CMK (cell line): Measurements from ENCODE around the gene ARFGEF2.
"Not testable (repeated sequence)": the region's sequence is repeated elsewhere in the genome, so short reads cannot be mapped to it uniquely, and the experiment has no call there.

ENCODE experiments used
- DNase-seq: peaks from one replicate; pipeline ENCODE4 v3.0.0-alpha.2; 2010; ENCODE audit warnings: low read depth

Gene ARFGEF2

DNA sequence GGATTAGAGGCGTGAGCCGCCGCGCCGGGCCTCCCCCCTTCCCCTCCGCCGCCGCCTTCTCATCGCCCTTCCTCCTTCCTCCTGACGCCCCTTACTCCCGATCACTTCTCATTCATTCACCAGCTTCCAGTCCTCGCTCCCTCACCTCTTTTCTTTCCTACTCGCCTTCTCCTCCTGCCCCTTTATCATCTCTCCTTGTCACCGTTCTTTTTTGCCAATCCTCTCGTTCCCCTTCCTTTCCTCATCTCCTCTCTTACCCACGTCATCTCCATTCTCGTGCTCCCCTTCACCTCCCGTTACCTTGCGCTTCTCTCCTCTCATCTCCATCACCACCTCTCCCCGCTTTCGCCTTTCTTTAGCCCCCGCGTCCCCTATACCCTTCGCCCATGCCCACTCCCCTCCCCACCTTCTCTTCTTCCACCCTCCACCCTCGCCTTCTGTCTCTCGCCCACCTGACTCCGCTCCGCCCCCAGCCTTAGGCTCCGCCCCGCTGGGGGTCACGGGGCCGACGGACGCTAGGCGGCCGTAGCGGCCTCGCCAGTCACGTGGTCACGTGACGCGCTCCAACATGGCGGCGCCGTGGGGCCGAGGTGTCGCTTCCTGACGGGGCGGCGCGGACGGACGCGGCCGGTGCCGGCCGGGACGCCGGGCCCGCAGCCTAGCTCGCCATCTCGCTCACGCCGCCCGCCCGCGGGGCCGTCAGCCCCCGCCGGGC is at the start of gene ARFGEF2:
ARFGEF2 (plus strand) TSS at position 544 of the 715 bp plus-strand sequence. CDS start 179 bp downstream, outside the sequence.
- peak; percentile 84 for DNase-seq

- DNase-seq, result no peak
Measured at GRCh38 chr20:48875233-48875913, 46.1 kb upstream of the ARFGEF2 start.

GRCh38 chr20:48875914-48876240 is 45.6 kb upstream of the ARFGEF2 start:
- no peak for DNase-seq

DNA sequence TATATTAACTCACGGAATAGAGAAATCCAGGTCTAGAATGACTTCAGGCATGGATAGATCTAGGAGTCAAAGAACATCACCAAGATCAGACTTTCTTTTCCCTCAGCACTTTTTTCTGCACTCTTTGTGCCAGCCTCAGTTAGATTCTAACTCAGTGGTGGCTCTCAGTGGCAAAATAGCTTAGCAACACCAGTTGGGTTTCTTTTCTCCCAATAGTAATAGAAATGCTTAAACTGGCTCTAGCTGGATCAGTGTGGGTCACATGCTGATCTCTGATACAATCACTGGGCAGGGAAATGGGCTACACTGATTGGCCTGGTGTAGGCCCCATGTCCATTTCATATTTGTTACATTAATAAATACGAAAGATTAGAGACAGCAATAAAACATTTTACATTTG is 44.2 kb upstream of the ARFGEF2 start:
- DNase-seq, result no peak

GRCh38 chr20:48878534-48879248 is 42.8 kb upstream of the ARFGEF2 start:
- DNase-seq, result no peak

GRCh38 chr20:48879612-48880245 is 41.8 kb upstream of the ARFGEF2 start:
- no peak for DNase-seq

DNA sequence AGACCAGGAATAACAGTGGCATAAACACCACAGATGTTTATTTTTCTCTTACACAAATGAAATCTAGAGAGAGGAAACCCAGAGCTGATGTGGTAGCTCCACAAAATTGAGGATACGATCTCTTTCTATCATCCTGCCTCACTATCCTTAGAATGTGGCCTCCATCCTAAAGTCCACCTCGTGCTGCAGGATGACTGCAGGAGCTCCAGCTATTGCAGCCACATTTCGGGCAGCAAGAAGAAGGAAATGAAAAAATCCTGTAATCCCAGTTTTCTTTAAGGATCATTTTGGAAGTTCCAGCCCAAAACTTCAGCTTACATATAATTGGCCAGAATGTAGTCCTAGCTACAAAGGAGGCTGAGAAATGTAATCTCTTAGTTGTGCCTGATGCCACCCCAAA is 41.2 kb upstream of the ARFGEF2 start:
- DNase-seq, result no peak

DNA sequence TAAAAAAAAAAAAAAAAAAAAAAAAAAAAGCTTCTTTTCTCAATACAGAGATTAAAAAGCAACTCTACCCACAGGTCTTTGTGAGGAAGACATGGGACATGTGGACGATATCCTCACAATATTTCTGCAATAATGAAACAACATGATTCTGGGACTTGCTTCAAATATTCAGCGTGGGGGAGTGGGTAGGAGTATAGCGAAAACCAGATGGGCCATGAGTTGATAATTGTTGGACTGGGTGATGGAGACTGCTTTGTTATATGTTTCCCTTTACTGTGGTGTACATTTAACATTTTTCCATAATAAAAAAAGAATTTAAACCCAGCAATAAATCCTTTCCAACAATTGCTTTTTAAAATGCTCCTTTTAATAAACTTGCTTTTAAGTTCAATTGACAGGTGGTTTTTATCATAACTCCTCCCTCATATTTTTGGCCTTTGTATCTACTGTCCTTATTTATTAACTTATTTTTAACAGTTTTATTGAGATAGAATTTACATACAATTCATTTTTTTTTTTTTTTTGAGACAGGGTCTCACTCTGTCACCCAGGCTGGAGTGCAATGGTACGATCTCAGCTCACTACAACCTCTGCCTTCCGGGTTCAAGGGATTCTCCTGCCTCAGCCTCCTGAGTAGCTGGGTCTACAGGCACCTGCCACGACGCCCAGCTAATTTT is 40.4 kb upstream of the ARFGEF2 start:
- DNase-seq, result no peak

DNA sequence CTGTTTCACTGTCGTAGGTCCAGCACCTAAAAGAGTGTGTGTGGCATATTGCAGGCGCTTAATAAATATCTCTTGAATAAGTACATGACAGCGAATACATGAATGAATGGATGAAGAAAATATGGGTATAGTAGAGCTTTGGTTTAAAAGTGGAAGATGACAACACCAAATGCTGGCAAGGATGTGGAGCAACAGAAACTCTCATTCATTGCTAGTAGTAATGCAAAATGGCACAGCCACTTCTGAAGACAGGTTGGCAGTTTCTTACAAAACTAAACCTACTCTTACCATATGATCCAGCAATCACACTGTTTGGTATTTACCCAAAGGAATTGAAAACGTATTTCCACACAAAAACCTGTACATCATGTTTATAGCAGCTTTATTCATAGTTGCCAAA is 36.3 kb upstream of the ARFGEF2 start:
- DNase-seq, result no peak

DNA sequence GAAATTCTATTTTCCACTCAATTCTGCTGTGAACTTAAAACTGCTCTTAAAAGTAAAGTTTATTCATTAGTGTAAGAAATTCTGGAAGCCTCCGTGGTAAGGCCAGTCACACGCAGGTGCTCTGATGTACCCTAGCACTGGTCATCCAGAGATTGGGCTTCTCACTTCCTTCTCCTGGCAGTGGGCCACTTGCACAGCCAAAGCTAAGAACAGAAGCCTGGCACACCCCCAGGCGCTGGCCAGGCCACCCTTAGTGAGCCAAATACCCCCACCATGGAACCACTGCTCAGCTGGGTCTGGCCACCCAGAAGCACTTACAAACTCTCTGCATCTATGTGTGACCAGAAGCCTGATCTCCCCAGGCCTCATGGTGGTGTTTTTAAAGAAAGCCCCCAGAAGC is 35.3 kb upstream of the ARFGEF2 start:
- DNase-seq, result no peak

DNA sequence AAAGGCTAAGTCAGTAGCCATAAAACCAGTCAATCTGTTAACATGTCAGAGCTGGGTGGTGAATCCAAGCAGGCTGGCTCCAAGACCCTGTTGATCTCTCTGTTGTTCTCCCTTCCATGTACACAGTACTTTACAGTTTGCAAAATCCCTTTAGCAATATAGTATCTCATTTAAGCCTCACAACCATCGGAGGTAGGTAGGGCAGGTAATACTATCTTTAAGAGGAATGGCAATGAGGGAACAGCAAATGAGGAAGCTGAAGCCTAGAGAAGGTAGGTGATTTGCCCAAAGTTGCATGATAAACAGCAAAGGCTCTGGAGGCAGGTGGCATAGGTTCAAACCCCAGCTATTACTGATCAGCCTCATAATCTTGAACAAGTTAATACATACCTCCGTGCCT is 34.7 kb upstream of the ARFGEF2 start:
- no peak for DNase-seq

DNA sequence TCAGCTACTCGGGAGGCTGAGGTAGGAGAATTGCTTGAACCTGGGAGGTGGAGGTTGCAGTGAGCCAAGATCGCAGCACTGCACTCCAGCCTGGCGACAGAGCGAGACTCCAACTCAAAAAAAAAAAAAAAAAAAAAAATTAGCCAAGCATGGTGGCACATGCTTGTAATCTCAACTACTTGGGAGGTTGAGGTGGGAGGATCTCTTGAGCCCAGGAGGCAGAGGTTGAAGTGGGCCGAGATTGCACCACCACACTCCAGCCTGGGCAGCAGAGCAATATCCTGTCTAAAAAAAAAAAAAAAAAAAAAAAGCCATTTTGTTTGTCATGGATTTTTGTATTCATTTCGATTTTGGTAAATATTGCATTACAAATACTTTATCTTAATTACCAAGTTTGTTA is 33.0 kb upstream of the ARFGEF2 start:
- not testable (repeated sequence) for DNase-seq

- DNase-seq, result no peak
Measured at GRCh38 chr20:48889140-48889790, 32.2 kb upstream of the ARFGEF2 start.

DNA sequence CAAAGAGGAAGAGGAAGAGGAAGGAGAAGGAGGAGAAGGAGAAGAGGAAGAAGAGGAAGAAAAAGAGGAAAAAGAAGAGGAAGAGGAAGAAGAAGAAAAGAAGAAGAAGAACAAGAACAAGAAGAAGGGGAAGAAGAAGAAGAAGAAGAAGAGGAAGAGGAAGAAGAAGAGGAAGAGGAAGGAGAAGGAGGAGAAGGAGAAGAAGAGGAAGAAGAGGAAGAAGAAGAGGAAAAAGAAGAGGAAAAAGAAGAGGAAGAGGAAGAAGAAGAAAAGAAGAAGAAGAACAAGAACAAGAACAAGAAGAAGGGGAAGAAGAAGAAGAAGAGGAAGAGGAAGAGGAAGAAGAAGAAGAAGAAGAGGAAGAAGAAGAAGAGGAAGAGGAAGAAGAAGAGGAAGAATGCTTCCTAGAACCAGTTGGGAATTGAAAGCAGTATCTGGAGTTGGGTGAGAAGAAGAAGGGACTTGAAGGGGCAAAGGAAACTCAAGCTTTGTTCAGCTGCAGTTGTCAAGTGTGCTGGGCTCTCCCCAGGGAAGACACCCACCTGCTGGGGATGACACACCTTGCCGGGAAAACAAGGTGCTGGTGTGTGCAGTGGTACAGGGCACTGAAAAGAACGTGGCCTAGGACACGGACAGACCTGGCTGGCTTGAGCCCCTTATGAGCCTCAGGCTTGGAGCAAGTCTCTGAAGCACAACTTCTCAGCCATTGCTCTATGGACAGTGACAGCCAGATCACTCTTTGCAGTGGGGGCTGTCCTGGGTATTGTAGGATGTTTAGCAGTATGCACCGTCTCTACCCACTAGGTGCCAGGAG is 30.1 kb upstream of the ARFGEF2 start:
- no peak for DNase-seq

- no peak for DNase-seq
Measured at GRCh38 chr20:48892049-48892470, 29.5 kb upstream of the ARFGEF2 start.

DNA sequence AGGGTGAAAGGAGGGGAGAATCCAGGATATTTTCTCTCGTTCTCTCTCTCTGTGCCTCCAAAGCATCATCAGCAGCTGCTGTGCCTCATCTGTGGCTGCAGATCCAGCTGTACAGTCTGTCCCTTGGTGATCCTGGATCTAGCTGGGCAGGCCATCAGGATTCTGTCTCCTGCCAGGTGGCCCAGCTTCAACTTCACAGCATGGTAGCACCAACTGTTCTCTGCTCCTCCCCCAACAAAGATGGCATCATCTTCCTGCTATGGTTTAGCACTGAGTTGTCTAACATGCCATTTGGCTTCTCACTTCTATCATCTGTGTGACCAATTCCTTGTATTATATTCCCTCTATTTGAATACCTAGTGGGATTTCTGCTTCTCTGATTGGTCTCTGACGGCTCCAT is 28.6 kb upstream of the ARFGEF2 start:
- no peak for DNase-seq

DNA sequence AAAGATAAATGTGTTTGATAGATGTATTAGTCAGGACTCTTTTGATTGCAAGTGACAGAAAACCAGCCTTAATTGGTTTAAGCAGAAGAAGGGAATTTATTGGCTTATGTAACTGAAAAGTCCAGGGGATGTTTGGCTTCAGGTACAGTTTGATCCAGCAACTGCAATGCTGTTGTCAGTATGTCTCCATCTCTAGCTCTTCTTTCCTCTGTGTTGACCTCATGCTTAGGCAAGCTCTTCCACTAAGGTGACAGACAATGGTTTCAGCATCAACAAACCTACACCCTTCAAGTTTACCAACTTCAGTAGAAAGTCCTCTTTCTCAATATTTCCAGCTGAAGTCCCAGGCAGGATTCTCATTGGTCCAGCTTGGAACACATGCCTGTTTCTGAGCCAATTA is 28.1 kb upstream of the ARFGEF2 start:
- no peak for DNase-seq

DNA sequence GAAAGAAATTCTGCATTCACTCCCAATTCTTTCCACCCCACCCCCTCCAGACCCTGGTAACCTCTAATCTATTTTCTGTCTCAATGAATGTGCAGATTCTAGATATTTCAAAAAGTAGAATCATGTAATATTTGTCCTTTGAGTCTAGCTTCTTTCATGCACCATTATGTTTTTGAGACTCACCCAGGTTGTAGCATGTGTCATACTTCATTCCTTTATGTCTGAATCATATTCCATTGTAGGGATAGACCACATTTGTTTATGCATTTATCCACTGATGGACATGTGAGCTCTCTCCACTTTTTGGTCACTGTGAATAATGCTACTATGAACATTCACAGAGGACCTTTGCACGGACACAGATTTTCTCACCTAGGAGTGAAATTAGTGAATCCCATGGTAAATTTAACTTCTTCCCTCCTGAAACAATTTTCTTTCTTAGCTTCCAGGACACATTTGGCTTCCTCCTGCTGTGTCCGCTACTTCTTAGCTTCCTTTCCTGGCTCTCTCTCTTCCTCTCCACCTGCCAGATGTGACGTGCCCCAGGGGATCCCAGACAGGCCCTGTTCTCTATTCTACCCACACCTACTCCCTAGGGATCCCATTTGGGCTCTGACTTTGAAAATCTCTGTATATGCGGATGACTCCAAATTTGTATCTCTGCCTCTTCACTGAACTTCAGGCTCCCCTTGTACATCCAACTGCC is 24.1 kb upstream of the ARFGEF2 start:
- no peak for DNase-seq

- no peak for DNase-seq
Measured at GRCh38 chr20:48898210-48898609, 23.3 kb upstream of the ARFGEF2 start.

DNA sequence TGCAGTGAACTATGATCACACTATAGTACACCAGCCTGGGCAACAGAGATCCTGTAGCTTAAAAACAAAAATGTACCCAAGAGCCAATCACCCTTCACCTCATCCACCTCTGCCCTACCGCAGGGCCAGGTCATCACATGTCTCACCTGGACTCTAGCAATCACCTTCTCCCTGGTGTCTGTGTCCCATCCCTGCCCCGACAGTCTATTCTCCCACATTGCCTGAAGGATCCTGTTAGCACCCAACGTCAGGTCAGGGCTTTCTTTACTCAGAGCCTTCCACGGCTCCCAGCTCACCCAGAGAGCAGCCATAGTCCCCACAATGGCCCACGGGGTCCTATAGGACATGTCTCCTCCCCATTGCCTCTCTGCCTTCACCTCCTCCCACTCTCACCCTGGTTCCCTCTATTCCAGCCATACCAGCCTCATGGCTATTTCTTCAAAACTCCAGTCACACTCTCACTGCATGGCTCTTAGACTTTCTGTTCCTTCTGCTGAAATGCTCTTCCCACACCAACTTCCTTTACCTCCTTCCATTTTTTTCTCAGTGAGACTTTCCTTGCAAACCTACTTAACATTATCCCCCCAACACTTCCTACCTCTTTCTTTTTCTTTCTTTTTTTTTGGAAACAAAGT is 22.5 kb upstream of the ARFGEF2 start:
- DNase-seq, result no peak
